Naive thymus-derived CD4-positive, alpha-beta T cell (primary cell): ENCODE data around the gene ZNF433. TPM values are rescaled to one million over a fixed set of nuclear protein-coding genes. Genes with fewer than 3 reads are reported as not detected.

Experiments
- ATAC-seq: fragments of 150-1000 bp; cut with Tn5 transposase; 2 replicates; pipeline ENCODE4 v1.10.0; 2021; ENCODE audit warnings: mild to moderate bottlenecking, moderate library complexity
- CTCF ChIA-PET: fragments of 350-600 bp; sonication (Branson Sonifier 250); formaldehyde crosslinking; loops from one replicate; lab custom pipeline; 2021; ENCODE audit warnings: antibody characterized with exemption; lab: Charles Lee
- POLR2A ChIA-PET: fragments of 350-600 bp; sonication (Branson Sonifier 250); formaldehyde crosslinking; loops from one replicate; lab custom pipeline; 2021; ENCODE audit warnings: antibody characterized with exemption, inconsistent platforms; lab: Charles Lee
- DNase-seq, 9 donors: peaks; one replicate each; pipeline versions ENCODE4 v3.0.0 to v3.0.0-alpha.2; 2020 to 2022; ENCODE audit warnings: mixed read lengths in 1 of 9
- H3K27ac ChIP-seq: one replicate; pipeline ENCODE4 v1.7.0; 2013; ENCODE audit warnings: mild to moderate bottlenecking, low read depth, low read length, moderate library complexity
- H3K27me3 ChIP-seq, 2 donors: one replicate each; pipeline ENCODE4 v1.7.0; 2013; ENCODE audit warnings: low read length in 2 of 2, mild to moderate bottlenecking in 2 of 2, moderate library complexity in 2 of 2; ENCODE audit not compliant: control insufficient read depth in 2 of 2, insufficient read depth in 2 of 2
- H3K36me3 ChIP-seq, 3 experiments: 1 replicate in 2 of 3; 2 replicates in 1 of 3; pipeline ENCODE4 v1.7.0; 2013; ENCODE audit warnings: low read length in 3 of 3, mild to moderate bottlenecking in 3 of 3, moderate library complexity in 1 of 3; ENCODE audit not compliant: insufficient read depth in 3 of 3, control insufficient read depth in 2 of 3
- H3K4me1 ChIP-seq, 2 donors: one replicate each; pipeline ENCODE4 v1.7.0; 2013; ENCODE audit warnings: low read length in 2 of 2, mild to moderate bottlenecking in 2 of 2, moderate library complexity in 1 of 2; ENCODE audit not compliant: control insufficient read depth in 2 of 2, insufficient read depth in 2 of 2
- H3K4me3 ChIP-seq: 2 replicates; pipeline ENCODE4 v1.7.0; 2013; ENCODE audit warnings: mild to moderate bottlenecking, low read length
- H3K9me3 ChIP-seq, 3 experiments: 1 replicate in 2 of 3; 2 replicates in 1 of 3; pipeline ENCODE4 v1.7.0; 2013; ENCODE audit warnings: low read length in 3 of 3; ENCODE audit not compliant: control insufficient read depth in 2 of 3
- H3K27ac Mint-ChIP-seq, 9 donors: one replicate each; pipeline ENCODE4 v1.8.0; 2020 to 2022; ENCODE audit warnings: mixed read lengths in 9 of 9, mild to moderate bottlenecking in 8 of 9, moderate library complexity in 5 of 9, inconsistent platforms in 2 of 9
- H3K27me3 Mint-ChIP-seq, 5 donors: one replicate each; pipeline ENCODE4 v1.8.0; 2021 to 2022; ENCODE audit warnings: mixed read lengths in 5 of 5, mild to moderate bottlenecking in 1 of 5
- H3K36me3 Mint-ChIP-seq, 5 donors: one replicate each; pipeline ENCODE4 v1.8.0; 2020 to 2022; ENCODE audit warnings: mixed read lengths in 5 of 5, mild to moderate bottlenecking in 3 of 5, inconsistent platforms in 1 of 5
- H3K4me1 Mint-ChIP-seq, 7 donors: one replicate each; pipeline ENCODE4 v1.8.0; 2020 to 2022; ENCODE audit warnings: mixed read lengths in 7 of 7, mild to moderate bottlenecking in 3 of 7, inconsistent platforms in 1 of 7
- H3K4me3 Mint-ChIP-seq, 10 donors: one replicate each; pipeline ENCODE4 v1.8.0; 2020 to 2022; ENCODE audit warnings: mild to moderate bottlenecking in 10 of 10, mixed read lengths in 10 of 10, moderate library complexity in 6 of 10, inconsistent platforms in 2 of 10
- H3K9me3 Mint-ChIP-seq, 11 donors: one replicate each; pipeline ENCODE4 v1.8.0; 2020 to 2022; ENCODE audit warnings: mixed read lengths in 11 of 11, mild to moderate bottlenecking in 4 of 11, inconsistent platforms in 1 of 11, moderate library complexity in 1 of 11
- intact Hi-C, 2 donors: fragments of 100-400 bp; cut with micrococcal nuclease; formaldehyde crosslinking; loops; one replicate each; pipeline ENCODE4 v1.15.1; 2023
- polyA plus RNA-seq, 2 donors: library from polyadenylated mRNA; unstranded; fragments of 300-500 nt; fragmentation: Illumina TruSeq; gene quantifications; one replicate each; pipeline ENCODE4 v1.2.3, GENCODE V29; 2021
- total RNA-seq, 6 experiments: library from RNA in 5 of 6; stranded (reverse) in 5 of 6; gene quantifications; 1 replicate in 5 of 6; 2 replicates in 1 of 6; pipeline ENCODE4 v1.2.3 and lab custom pipeline; 2021 to 2026

The ZNF433 gene
- total and polyA plus RNA-seq, 7 experiments from 2014 or later: 0.10 to 5.8 (median 1.3) TPM

DNA sequence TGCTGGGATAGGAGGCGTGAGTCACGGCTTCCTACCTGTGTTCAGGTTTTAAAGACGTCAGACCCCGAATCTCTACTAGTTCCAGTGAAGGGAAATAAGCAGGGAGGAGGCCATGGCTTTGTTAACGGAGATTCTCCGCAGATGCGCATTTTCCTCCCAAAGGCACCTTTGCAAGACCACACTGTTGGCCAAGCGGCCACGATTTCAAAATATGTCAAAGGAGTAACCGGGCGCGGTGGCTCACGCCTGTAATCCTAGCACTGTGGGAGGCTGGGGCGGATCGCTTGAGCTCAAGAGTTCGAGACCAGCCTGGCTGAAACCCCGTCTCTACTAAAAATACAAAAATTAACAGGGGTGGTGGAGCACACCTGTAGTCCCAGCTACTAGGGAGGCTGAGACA, 48.7 kb downstream of the ZNF433 start:
- ChIA-PET CTCF (interaction anchor here (0.7 to 5.7 kb wide), 6 partner anchors 19 to 189 kb away, joined by 3 to 95 read pairs (median 30); partner anchors contain the start of genes ZNF491, ZNF69, ZNF700 and ZNF763), POLR2A (interaction anchor here (0.6 to 4.6 kb wide), 6 partner anchors 13 to 125 kb away, joined by 3 to 65 read pairs (median 4); partner anchors contain the start of genes ZNF69, ZNF700 and ZNF763)
- peaks cover 0 to 2% (median 0%) of the 10 kb centered on the region in 5 donors for H3K27me3 Mint-ChIP-seq
- no peak for ATAC-seq
- intact Hi-C loops: loop anchor here (1.0 to 5.0 kb wide), 4 partner anchors 22 to 624 kb away; partner anchors contain the start of genes ZNF490 (in 1 of the 2), ZNF564 (in 1 of the 2) and ZNF791 (in 1 of the 2)
- DNase-seq: peak in 1 of 9 donors; percentile 10
- no peak overlapping the region for H3K27ac ChIP-seq
- H3K36me3 ChIP-seq: peaks cover 0 to 5% (median 0%) of the 10 kb centered on the region in 3 experiments
- peaks cover 0 to 8% of the 10 kb centered on the region in 2 donors for H3K4me1 ChIP-seq
- H3K27me3 ChIP-seq: no peaks in the 10 kb centered on the region
- peaks cover 0 to 16% (median 0%) of the 10 kb centered on the region in 5 donors for H3K36me3 Mint-ChIP-seq
- H3K9me3 Mint-ChIP-seq: peaks cover 0 to 15% (median 5%) of the 10 kb centered on the region in 11 donors
- H3K4me3 ChIP-seq: no peak overlapping the region
- peak overlapping the region in 8 of 10 donors; percentile 84 to 99 (median 98) for H3K4me3 Mint-ChIP-seq
- H3K9me3 ChIP-seq: peaks cover 0 to 13% (median 0%) of the 10 kb centered on the region in 3 experiments
- peak overlapping the region in 3 of 9 donors; percentile 32 to 97 (median 90) for H3K27ac Mint-ChIP-seq
- peaks cover 12 to 30% (median 23%) of the 10 kb centered on the region in 7 donors for H3K4me1 Mint-ChIP-seq

DNA sequence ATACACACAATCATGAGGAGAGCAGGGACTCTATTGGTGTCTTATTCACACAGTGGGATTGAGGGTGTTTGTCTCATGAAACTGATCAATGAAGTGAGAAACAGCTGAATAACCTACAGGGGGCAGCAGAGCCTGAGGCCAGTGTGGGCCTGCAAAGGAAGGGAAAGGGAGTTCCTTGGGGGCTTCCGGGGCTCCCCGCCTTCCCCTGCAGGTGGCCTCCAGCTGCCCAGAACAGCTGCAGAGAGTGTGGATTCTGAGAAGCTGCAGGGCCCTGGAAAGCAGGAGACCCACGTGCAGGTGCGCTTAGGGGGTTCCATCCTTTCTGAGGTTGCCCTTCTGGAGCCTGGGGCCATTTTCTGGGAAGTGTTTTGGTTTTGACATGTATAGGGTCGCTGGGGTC, 50.5 kb downstream of the ZNF433 start:
- ATAC-seq: no peak
- intact Hi-C loops: loop anchor here in 1 of 2 donors (5.0 kb wide), 1 partner anchor 72 kb away; no protein-coding TSS in a partner anchor
- POLR2A ChIA-PET: no interaction called here

DNA sequence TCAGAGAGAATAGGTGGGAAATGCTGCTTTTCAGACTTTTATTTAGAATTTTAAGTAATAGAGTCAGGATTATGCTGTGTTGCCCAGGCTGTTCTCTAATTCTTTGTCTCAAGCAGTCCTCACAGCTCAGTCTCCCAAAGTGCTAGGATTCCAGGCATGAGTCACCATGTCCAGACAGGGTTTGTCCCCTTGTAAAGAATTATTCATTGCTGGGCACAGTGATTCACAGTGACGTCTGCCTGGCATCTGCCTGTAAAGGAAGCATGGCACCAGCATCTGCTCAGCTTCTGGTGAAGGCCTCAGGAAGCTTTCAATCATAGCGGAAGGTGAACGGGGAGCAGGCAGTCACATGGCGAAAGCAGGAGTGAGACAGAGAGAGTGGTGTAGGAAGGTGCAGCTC, 53.0 kb downstream of the ZNF433 start:
- Mint-ChIP-seq H3K27ac (no peak overlapping the region), H3K27me3 (peaks cover 0 to under 1% (median 0%) of the 10 kb centered on the region in 5 donors), H3K36me3 (peaks cover 10 to 33% (median 23%) of the 10 kb centered on the region in 5 donors), H3K9me3 (peaks cover 8 to 55% (median 42%) of the 10 kb centered on the region in 11 donors), H3K4me1 (peaks cover 0 to 5% (median under 1%) of the 10 kb centered on the region in 7 donors), H3K4me3 (no peak overlapping the region)
- Histone ChIP-seq H3K4me3 (no peak overlapping the region), H3K4me1 (peaks cover 0 to 4% of the 10 kb centered on the region in 2 donors), H3K9me3 (peaks cover 14 to 53% (median 35%) of the 10 kb centered on the region in 3 experiments), H3K27me3 (no peaks in the 10 kb centered on the region), H3K36me3 (peaks cover 4 to 17% (median 4%) of the 10 kb centered on the region in 3 experiments), H3K27ac (no peak overlapping the region)
- ChIA-PET CTCF (interaction anchor here (1.0 kb wide), 1 partner anchor 19 kb away, joined by 3 read pairs; no protein-coding TSS in a partner anchor), POLR2A (interaction anchor here (0.6 kb wide), 1 partner anchor 18 kb away, joined by 3 read pairs; the partner anchor contains the start of gene ZNF763)
- DNase-seq (no peak), ATAC-seq (no peak)
- intact Hi-C loops: no loop called here

More for the DNA sequence above, 50.5 kb downstream of the ZNF433 start:
- DNase-seq: no peak
- H3K27me3 ChIP-seq: no peaks in the 10 kb centered on the region
- Mint-ChIP-seq H3K27me3 (peaks cover 0 to 2% (median 0%) of the 10 kb centered on the region in 5 donors), H3K4me3 (peak overlapping the region in 1 of 10 donors; percentile 15), H3K36me3 (peaks cover 0 to 9% (median 3%) of the 10 kb centered on the region in 5 donors), H3K27ac (no peak overlapping the region), H3K4me1 (peaks cover 5 to 16% (median 14%) of the 10 kb centered on the region in 7 donors), H3K9me3 (peaks cover 0 to 30% (median 20%) of the 10 kb centered on the region in 11 donors)
- H3K9me3 ChIP-seq: peaks cover 3 to 29% (median 15%) of the 10 kb centered on the region in 3 experiments
- peaks cover 0 to 8% of the 10 kb centered on the region in 2 donors for H3K4me1 ChIP-seq
- no peak overlapping the region for H3K4me3 ChIP-seq
- CTCF ChIA-PET: no interaction called here
- no peak overlapping the region for H3K27ac ChIP-seq
- peaks cover 0 to 5% (median 0%) of the 10 kb centered on the region in 3 experiments for H3K36me3 ChIP-seq

DNA sequence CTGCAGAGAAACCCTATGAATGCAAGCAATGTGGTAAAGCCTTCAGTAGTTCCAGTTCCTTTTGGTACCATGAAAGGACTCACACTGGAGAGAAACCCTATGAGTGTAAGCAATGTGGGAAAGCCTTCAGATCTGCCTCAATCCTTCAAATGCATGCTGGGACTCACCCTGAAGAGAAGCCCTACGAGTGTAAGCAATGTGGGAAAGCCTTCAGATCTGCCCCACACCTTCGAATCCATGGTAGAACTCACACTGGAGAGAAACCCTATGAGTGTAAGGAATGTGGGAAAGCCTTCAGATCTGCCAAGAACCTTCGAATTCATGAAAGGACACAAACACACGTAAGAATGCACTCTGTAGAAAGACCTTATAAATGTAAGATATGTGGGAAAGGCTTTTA, 56.0 kb downstream of the ZNF433 start:
- Mint-ChIP-seq H3K9me3 (peaks cover 10 to 84% (median 52%) of the 10 kb centered on the region in 11 donors), H3K4me3 (no peak overlapping the region), H3K36me3 (peaks cover 10 to 61% (median 44%) of the 10 kb centered on the region in 5 donors), H3K27ac (no peak overlapping the region), H3K27me3 (no peaks in the 10 kb centered on the region), H3K4me1 (peaks cover 0 to 4% (median 0%) of the 10 kb centered on the region in 7 donors)
- H3K9me3 ChIP-seq: peaks cover 14 to 62% (median 40%) of the 10 kb centered on the region in 3 experiments
- DNase-seq (no peak), ATAC-seq (no peak)
- no peaks in the 10 kb centered on the region for H3K27me3 ChIP-seq
- H3K4me3 ChIP-seq: no peak overlapping the region
- ChIA-PET CTCF (no interaction called here), POLR2A (interaction anchor here (1.7 kb wide), 1 partner anchor 15 kb away, joined by 4 read pairs; the partner anchor contains the start of gene ZNF763)
- intact Hi-C loops: no loop called here
- H3K36me3 ChIP-seq: peaks cover 4 to 20% (median 4%) of the 10 kb centered on the region in 3 experiments
- H3K27ac ChIP-seq: no peak overlapping the region
- H3K4me1 ChIP-seq: no peaks in the 10 kb centered on the region

DNA sequence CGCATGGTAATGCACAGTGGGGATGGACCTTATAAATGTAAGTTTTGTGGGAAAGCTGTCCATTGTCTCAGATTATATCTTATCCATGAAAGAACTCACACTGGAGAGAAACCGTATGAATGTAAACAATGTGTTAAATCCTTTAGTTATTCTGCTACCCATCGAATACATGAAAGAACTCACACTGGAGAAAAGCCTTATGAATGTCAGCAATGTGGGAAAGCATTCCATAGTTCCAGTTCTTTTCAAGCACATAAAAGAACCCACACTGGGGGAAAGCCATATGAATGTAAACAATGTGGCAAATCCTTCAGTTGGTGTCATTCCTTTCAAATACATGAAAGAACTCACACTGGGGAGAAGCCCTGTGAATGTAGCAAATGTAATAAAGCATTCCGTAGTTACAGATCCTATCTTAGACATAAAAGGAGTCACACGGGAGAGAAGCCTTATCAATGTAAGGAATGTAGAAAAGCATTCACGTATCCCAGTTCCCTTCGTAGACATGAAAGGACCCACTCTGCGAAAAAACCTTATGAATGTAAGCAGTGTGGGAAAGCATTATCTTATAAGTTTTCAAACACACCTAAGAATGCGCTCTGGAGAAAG, 56.9 kb downstream of the ZNF433 start:
- H3K4me3 Mint-ChIP-seq: no peak overlapping the region
- Histone ChIP-seq H3K27ac (no peak overlapping the region), H3K27me3 (no peaks in the 10 kb centered on the region), H3K4me1 (no peaks in the 10 kb centered on the region), H3K36me3 (peaks cover 4 to 20% (median 4%) of the 10 kb centered on the region in 3 experiments), H3K9me3 (peaks cover 14 to 62% (median 40%) of the 10 kb centered on the region in 3 experiments), H3K4me3 (no peak overlapping the region)
- POLR2A ChIA-PET: no interaction called here
- H3K9me3 Mint-ChIP-seq: peaks cover 10 to 90% (median 55%) of the 10 kb centered on the region in 11 donors
- peaks cover 10 to 66% (median 50%) of the 10 kb centered on the region in 5 donors for H3K36me3 Mint-ChIP-seq
- DNase-seq: no peak
- CTCF ChIA-PET: no interaction called here
- H3K27me3 Mint-ChIP-seq: no peaks in the 10 kb centered on the region
- H3K27ac Mint-ChIP-seq: no peak overlapping the region
- no peak for ATAC-seq
- intact Hi-C loops: no loop called here
- peaks cover 0 to 4% (median 0%) of the 10 kb centered on the region in 7 donors for H3K4me1 Mint-ChIP-seq

DNA sequence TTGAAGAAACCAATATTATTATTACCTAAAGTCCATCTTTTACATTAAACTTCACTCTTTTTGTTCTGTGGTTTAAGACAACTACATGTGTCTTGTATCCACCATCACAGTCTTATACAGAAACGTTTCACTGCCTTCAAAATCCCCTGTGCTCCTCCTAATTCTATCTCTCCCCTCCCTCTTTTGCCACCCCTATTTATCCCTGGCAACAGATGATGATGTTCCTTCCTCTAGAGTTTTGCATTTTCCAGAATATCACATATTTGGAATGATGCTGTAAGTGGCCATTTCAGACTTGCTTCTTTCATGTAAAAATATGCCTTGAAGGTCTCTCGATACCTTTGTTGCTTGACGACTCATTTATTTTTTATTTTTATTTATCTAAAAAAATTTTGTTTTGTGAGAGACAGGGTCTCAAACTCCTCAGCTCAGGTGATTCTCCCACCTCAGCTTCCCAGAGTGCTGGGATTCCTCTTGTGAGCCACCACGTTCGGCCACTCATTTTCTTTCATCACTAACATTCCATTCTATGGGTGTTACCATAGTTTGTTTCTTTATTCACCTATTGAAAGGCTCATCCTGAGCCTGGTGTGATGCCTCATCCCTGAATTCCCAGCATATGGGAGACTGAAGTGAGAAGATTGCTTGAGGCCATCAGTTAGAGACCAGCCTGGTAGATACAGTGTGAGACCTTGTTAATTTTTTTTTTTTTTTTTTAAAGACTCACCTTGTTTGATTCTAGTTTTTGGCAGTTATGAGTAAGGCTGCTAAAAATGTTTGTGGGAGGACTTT, 62.3 kb downstream of the ZNF433 start:
- H3K27ac ChIP-seq: no peak overlapping the region
- peaks cover 3 to 16% (median 8%) of the 10 kb centered on the region in 3 experiments for H3K9me3 ChIP-seq
- H3K27me3 Mint-ChIP-seq: no peaks in the 10 kb centered on the region
- H3K4me3 Mint-ChIP-seq: no peak overlapping the region
- no peak overlapping the region for H3K4me3 ChIP-seq
- DNase-seq (no peak), ATAC-seq (no peak)
- intact Hi-C loops: no loop called here
- H3K36me3 ChIP-seq: peaks cover 0 to 10% (median under 1%) of the 10 kb centered on the region in 3 experiments
- H3K4me1 ChIP-seq: no peaks in the 10 kb centered on the region
- ChIA-PET POLR2A (interaction anchor here (0.6 kb wide), 1 partner anchor 14 kb away, joined by 3 read pairs; no protein-coding TSS in a partner anchor), CTCF (no interaction called here)
- H3K27me3 ChIP-seq: no peaks in the 10 kb centered on the region
- H3K4me1 Mint-ChIP-seq: peaks cover 0 to 4% (median 0%) of the 10 kb centered on the region in 7 donors
- no peak overlapping the region for H3K27ac Mint-ChIP-seq
- H3K9me3 Mint-ChIP-seq: peaks cover 7 to 53% (median 37%) of the 10 kb centered on the region in 11 donors
- peaks cover 4 to 65% (median 60%) of the 10 kb centered on the region in 5 donors for H3K36me3 Mint-ChIP-seq
